Measurements from ENCODE around the gene HIF1A. TPM values are rescaled to one million over a fixed set of nuclear protein-coding genes. Genes with fewer than 3 reads are reported as not detected.
"Not testable (repeated sequence)": the region's sequence is repeated elsewhere in the genome, so short reads cannot be mapped to it uniquely, and the experiment has no call there.

HIF1A gene
- 197 TPM for total RNA-seq (ENCODE audit: insufficient read depth, low replicate concordance)

- DNase-seq (ENCODE audit: low spot score), result peak; percentile 99
Observed at GRCh38 chr14:61694830-61695694, at the start of gene HIF1A. Gene HIF1A (plus strand): TSS chr14:61695513. CDS start chr14:61695805, 292 bp downstream.

GRCh38 chr14:61646366-61647116 is 48.8 kb upstream of the HIF1A start:
- peak; percentile 71 for DNase-seq (ENCODE audit: low spot score)

- DNase-seq (ENCODE audit: low spot score), result no peak
Observed at GRCh38 chr14:61647704-61648103, 47.6 kb upstream of the HIF1A start.

- DNase-seq (ENCODE audit: low spot score), result no peak
Observed at GRCh38 chr14:61648377-61648776, 46.9 kb upstream of the HIF1A start.

GRCh38 chr14:61649283-61649682 is 46.0 kb upstream of the HIF1A start:
- DNase-seq (ENCODE audit: low spot score), result no peak

GRCh38 chr14:61651355-61651754 is 44.0 kb upstream of the HIF1A start:
- DNase-seq (ENCODE audit: low spot score), result no peak

GRCh38 chr14:61652526-61653262 is 42.6 kb upstream of the HIF1A start:
- DNase-seq (ENCODE audit: low spot score), result peak; percentile 53

GRCh38 chr14:61653507-61653906 is 41.8 kb upstream of the HIF1A start:
- no peak for DNase-seq (ENCODE audit: low spot score)

GRCh38 chr14:61654026-61654425 is 41.3 kb upstream of the HIF1A start:
- DNase-seq (ENCODE audit: low spot score), result no peak

GRCh38 chr14:61655777-61656176 is 39.5 kb upstream of the HIF1A start:
- DNase-seq (ENCODE audit: low spot score), result no peak

GRCh38 chr14:61656341-61656740 is 39.0 kb upstream of the HIF1A start:
- no peak for DNase-seq (ENCODE audit: low spot score)

- not testable (repeated sequence) for DNase-seq (ENCODE audit: low spot score)
Observed at GRCh38 chr14:61658111-61658510, 37.2 kb upstream of the HIF1A start.

- no peak for DNase-seq (ENCODE audit: low spot score)
Observed at GRCh38 chr14:61659582-61659981, 35.7 kb upstream of the HIF1A start.

- peak; percentile 69 for DNase-seq (ENCODE audit: low spot score)
Observed at GRCh38 chr14:61661471-61662400, 33.6 kb upstream of the HIF1A start.

- DNase-seq (ENCODE audit: low spot score), result peak; percentile 47
Observed at GRCh38 chr14:61662437-61663311, 32.6 kb upstream of the HIF1A start.

- no peak for DNase-seq (ENCODE audit: low spot score)
Observed at GRCh38 chr14:61663312-61663979, 31.9 kb upstream of the HIF1A start.

GRCh38 chr14:61668282-61668681 is 27.0 kb upstream of the HIF1A start:
- DNase-seq (ENCODE audit: low spot score), result no peak

- no peak for DNase-seq (ENCODE audit: low spot score)
Observed at GRCh38 chr14:61670576-61670975, 24.7 kb upstream of the HIF1A start.

GRCh38 chr14:61671082-61671481 is 24.2 kb upstream of the HIF1A start:
- DNase-seq (ENCODE audit: low spot score), result no peak
